Mucosa of stomach (tissue), 1 donor: ENCODE measurements around the gene CGAS.
"Not testable (repeated sequence)": the region's sequence is repeated elsewhere in the genome, so short reads cannot be mapped to it uniquely, and the experiment has no call there.

ENCODE experiments used
- H3K27me3 ChIP-seq: one replicate; pipeline ENCODE4 v1.7.0; 2013; ENCODE audit warnings: mild to moderate bottlenecking, low read length; ENCODE audit not compliant: control insufficient read depth, insufficient read depth
- H3K36me3 ChIP-seq: one replicate; pipeline ENCODE4 v1.7.0; 2013; ENCODE audit warnings: low read length; ENCODE audit not compliant: control insufficient read depth, insufficient read depth
- H3K4me1 ChIP-seq: one replicate; pipeline ENCODE4 v1.7.0; 2013; ENCODE audit warnings: mild to moderate bottlenecking, low read length; ENCODE audit not compliant: control insufficient read depth, insufficient read depth
- H3K4me3 ChIP-seq: one replicate; pipeline ENCODE4 v1.7.0; 2013; ENCODE audit warnings: low read length
- H3K9ac ChIP-seq: one replicate; pipeline ENCODE4 v1.7.0; 2013; ENCODE audit warnings: mild to moderate bottlenecking, low read length, moderate library complexity
- H3K9me3 ChIP-seq: one replicate; pipeline ENCODE4 v1.7.0; 2013; ENCODE audit warnings: mild to moderate bottlenecking, low read length, moderate library complexity; ENCODE audit not compliant: control insufficient read depth
- donor health status: Pancreatic carcinoma.

The CGAS gene

GRCh38 chr6:73393278-73393677 lies 58.8 kb downstream of the CGAS start:
- no peak overlapping the region for H3K4me3 ChIP-seq
- H3K9me3 ChIP-seq: no peaks in the 10 kb centered on the region
- H3K4me1 ChIP-seq: peaks cover 3% of the 10 kb centered on the region
- no peak overlapping the region for H3K9ac ChIP-seq
- H3K36me3 ChIP-seq: no peaks in the 10 kb centered on the region
- no peaks in the 10 kb centered on the region for H3K27me3 ChIP-seq

GRCh38 chr6:73392188-73392587 lies 59.9 kb downstream of the CGAS start:
- not testable (repeated sequence) for H3K9ac ChIP-seq, H3K27me3 ChIP-seq, H3K4me1 ChIP-seq, H3K4me3 ChIP-seq, H3K9me3 ChIP-seq, H3K36me3 ChIP-seq

- Histone ChIP-seq H3K9ac (no peak overlapping the region), H3K36me3 (no peaks in the 10 kb centered on the region), H3K9me3 (no peaks in the 10 kb centered on the region), H3K27me3 (no peaks in the 10 kb centered on the region), H3K4me3 (no peak overlapping the region), H3K4me1 (peaks cover 4% of the 10 kb centered on the region)
Observed at GRCh38 chr6:73391675-73392074, 60.4 kb downstream of the CGAS start.

GRCh38 chr6:73389854-73390253 lies 62.2 kb downstream of the CGAS start:
- Histone ChIP-seq H3K9ac (no peak overlapping the region), H3K27me3 (no peaks in the 10 kb centered on the region), H3K4me1 (peaks cover 4% of the 10 kb centered on the region), H3K4me3 (no peak overlapping the region), H3K9me3 (no peaks in the 10 kb centered on the region), H3K36me3 (no peaks in the 10 kb centered on the region)

- Histone ChIP-seq H3K9me3 (no peaks in the 10 kb centered on the region), H3K9ac (peak overlapping the region; percentile 80), H3K36me3 (no peaks in the 10 kb centered on the region), H3K4me1 (peaks cover 4% of the 10 kb centered on the region), H3K4me3 (peak overlapping the region; percentile 74), H3K27me3 (no peaks in the 10 kb centered on the region)
Observed at GRCh38 chr6:73388800-73389512, 63.1 kb downstream of the CGAS start.

GRCh38 chr6:73388433-73388799 lies 63.7 kb downstream of the CGAS start:
- no peaks in the 10 kb centered on the region for H3K36me3 ChIP-seq
- H3K4me3 ChIP-seq: peak overlapping the region; percentile 74
- H3K4me1 ChIP-seq: peaks cover 4% of the 10 kb centered on the region
- H3K9me3 ChIP-seq: no peaks in the 10 kb centered on the region
- H3K9ac ChIP-seq: peak overlapping the region; percentile 80
- no peaks in the 10 kb centered on the region for H3K27me3 ChIP-seq

- H3K9me3 ChIP-seq: no peaks in the 10 kb centered on the region
- H3K4me3 ChIP-seq: no peak overlapping the region
- no peaks in the 10 kb centered on the region for H3K4me1 ChIP-seq
- no peak overlapping the region for H3K9ac ChIP-seq
- no peaks in the 10 kb centered on the region for H3K27me3 ChIP-seq
- no peaks in the 10 kb centered on the region for H3K36me3 ChIP-seq
Observed at GRCh38 chr6:73382462-73383113, 69.5 kb downstream of the CGAS start.

GRCh38 chr6:73381531-73381930 lies 70.6 kb downstream of the CGAS start:
- H3K4me1 ChIP-seq, H3K9me3 ChIP-seq, H3K4me3 ChIP-seq, H3K9ac ChIP-seq, H3K36me3 ChIP-seq, H3K27me3 ChIP-seq: not testable (repeated sequence)

GRCh38 chr6:73377225-73377624 lies 74.9 kb downstream of the CGAS start:
- Histone ChIP-seq H3K4me1 (no peaks in the 10 kb centered on the region), H3K27me3 (no peaks in the 10 kb centered on the region), H3K4me3 (no peak overlapping the region), H3K9me3 (no peaks in the 10 kb centered on the region), H3K9ac (no peak overlapping the region), H3K36me3 (no peaks in the 10 kb centered on the region)

- H3K4me3 ChIP-seq: no peak overlapping the region
- H3K27me3 ChIP-seq: no peaks in the 10 kb centered on the region
- no peak overlapping the region for H3K9ac ChIP-seq
- H3K36me3 ChIP-seq: no peaks in the 10 kb centered on the region
- no peaks in the 10 kb centered on the region for H3K4me1 ChIP-seq
- H3K9me3 ChIP-seq: no peaks in the 10 kb centered on the region
Observed at GRCh38 chr6:73375216-73375615, 76.9 kb downstream of the CGAS start.
